SK-N-SH (cell line): Measurements from ENCODE around the gene RNF25. TPM values are rescaled to one million over a fixed set of nuclear protein-coding genes. Genes with fewer than 3 reads are reported as not detected.

Experiments
- CTCF ChIA-PET: fragments of 300-600, 350-600 bp; formaldehyde crosslinking; extraction: SDS; loops from one replicate; lab custom pipeline; 2021; lab: Yijun Ruan, JAX
- POLR2A ChIA-PET: fragments of 350-600 bp; sonication (Branson Sonifier 250); formaldehyde crosslinking; extraction: SDS; loops from one replicate; lab custom pipeline; 2020; ENCODE audit warnings: antibody characterized with exemption, inconsistent platforms; lab: Yijun Ruan, JAX
- DNase-seq: peaks from one replicate; pipeline ENCODE4 v3.0.0; 2012
- H2AFZ ChIP-seq: fragments of 200-600 bp; sonication (generic); 2 replicates; pipeline ENCODE4 v1.8.1; 2016; ENCODE audit warnings: antibody characterized with exemption, mild to moderate bottlenecking, low read depth
- H3F3A ChIP-seq: fragments of 200-600 bp; sonication (generic); replicated peaks from 2 replicates; pipeline ENCODE3; 2016; ENCODE audit warnings: antibody characterized with exemption, mild to moderate bottlenecking; ENCODE audit not compliant: insufficient read depth
- H3K27ac ChIP-seq, 2 experiments: fragments of 200-500 bp in 1 of 2; fragments of 200-600 bp in 1 of 2; sonication (Bioruptor generic) in 1 of 2; sonication (generic), shearing (Covaris generic) in 1 of 2; 2 replicates each; pipeline versions ENCODE4 v1.5.1 to v1.6.1; 2014 to 2016; ENCODE audit warnings: low read depth in 2 of 2, inconsistent platforms in 1 of 2, low read length in 1 of 2, mild to moderate bottlenecking in 1 of 2, mixed read lengths in 1 of 2
- H3K27me3 ChIP-seq: fragments of 200-600 bp; sonication (generic), shearing (Covaris generic); 2 replicates; pipeline ENCODE4 v1.6.1; 2016; ENCODE audit warnings: mixed run types; ENCODE audit not compliant: insufficient read depth
- H3K36me3 ChIP-seq, 2 experiments: fragments of 200-500 bp in 1 of 2; fragments of 200-600 bp in 1 of 2; sonication (Bioruptor generic) in 1 of 2; sonication (generic) in 1 of 2; replicated peaks in 1 of 2; 2 replicates each; pipeline versions ENCODE3 to v1.5.1; 2014 to 2016; ENCODE audit warnings: low read length in 1 of 2, mild to moderate bottlenecking in 1 of 2; ENCODE audit not compliant: insufficient read depth in 2 of 2, control insufficient read depth in 1 of 2
- H3K4me1 ChIP-seq, 2 experiments: fragments of 200-500 bp in 1 of 2; fragments of 200-600 bp in 1 of 2; sonication (Bioruptor generic) in 1 of 2; sonication (generic), shearing (Covaris generic) in 1 of 2; 2 replicates each; pipeline versions ENCODE4 v1.5.1 to v1.6.1; 2014 to 2016; ENCODE audit warnings: low read depth in 1 of 2, low read length in 1 of 2, mixed run types in 1 of 2; ENCODE audit not compliant: insufficient read depth in 2 of 2, control insufficient read depth in 1 of 2
- H3K4me2 ChIP-seq: fragments of 200-600 bp; sonication (generic), shearing (Covaris generic); 2 replicates; pipeline ENCODE4 v1.6.1; 2017; ENCODE audit warnings: mixed run types
- H3K4me3 ChIP-seq, 2 experiments: fragments of 200-500 bp in 1 of 2; fragments of 200-600 bp in 1 of 2; sonication (Bioruptor generic) in 1 of 2; sonication (generic), shearing (Covaris generic) in 1 of 2; 2 replicates each; pipeline versions ENCODE4 v1.5.1 to v1.8.1; 2014 to 2016; ENCODE audit warnings: low read depth in 2 of 2, inconsistent platforms in 1 of 2, low read length in 1 of 2, mild to moderate bottlenecking in 1 of 2, mixed read lengths in 1 of 2, moderate library complexity in 1 of 2
- H3K79me2 ChIP-seq: fragments of 200-600 bp; sonication (generic); 2 replicates; pipeline ENCODE4 v1.8.1; 2017; ENCODE audit warnings: mild to moderate bottlenecking; ENCODE audit not compliant: insufficient read depth
- H3K9ac ChIP-seq: fragments of 200-600 bp; sonication (generic); 2 replicates; pipeline ENCODE4 v1.6.1; 2017; ENCODE audit warnings: mixed run types
- H3K9me2 ChIP-seq: fragments of 200-600 bp; sonication (generic); 2 replicates; pipeline ENCODE4 v1.6.1; 2017; ENCODE audit warnings: mixed run types
- H3K9me3 ChIP-seq: fragments of 200-600 bp; sonication (generic); 2 replicates; pipeline ENCODE4 v1.6.1; 2017; ENCODE audit warnings: mixed run types, mild to moderate bottlenecking, moderate library complexity
- H4K20me1 ChIP-seq: fragments of 200-600 bp; sonication (generic); 2 replicates; pipeline ENCODE4 v1.6.1; 2017; ENCODE audit warnings: mild to moderate bottlenecking, mixed run types; ENCODE audit not compliant: insufficient read depth
- EZH2phosphoT487 ChIP-seq: fragments of 200-600 bp; sonication (generic); IDR thresholded peaks from 2 replicates; pipeline ENCODE4 v1.6.1; 2017; ENCODE audit warnings: low read depth, mixed run types, mild to moderate bottlenecking, antibody characterized with exemption, moderate library complexity, borderline replicate concordance
- FOXM1 ChIP-seq: IDR thresholded peaks from 2 replicates; pipeline ENCODE4 v1.4.0; 2012; ENCODE audit warnings: low read depth, mild to moderate bottlenecking
- GABPA ChIP-seq: IDR thresholded peaks from 2 replicates; pipeline ENCODE4 v1.4.0; 2012; ENCODE audit warnings: low read depth, mild to moderate bottlenecking
- GATA2 ChIP-seq: sonication (generic); formaldehyde crosslinking; IDR thresholded peaks from 2 replicates; pipeline ENCODE4 v1.5.0; 2020; ENCODE audit warnings: mild to moderate bottlenecking, missing genetic modification reagents
- JUND ChIP-seq: IDR thresholded peaks from 2 replicates; pipeline ENCODE4 v1.4.0; 2012
- NFIC ChIP-seq: IDR thresholded peaks from 2 replicates; pipeline ENCODE4 v1.4.0; 2012; ENCODE audit warnings: borderline replicate concordance
- PBX3 ChIP-seq: IDR thresholded peaks from 2 replicates; pipeline ENCODE4; 2012
- RCOR1 ChIP-seq: fragments of 150-350 bp; IDR thresholded peaks from 2 replicates; pipeline ENCODE4 v1.6.1; 2017; ENCODE audit warnings: antibody characterized with exemption, low read length
- RFX5 ChIP-seq: IDR thresholded peaks from 2 replicates; pipeline ENCODE4 v1.6.1; 2012; ENCODE audit warnings: mild to moderate bottlenecking, improper control_type of control experiment, low read length
- SIN3A ChIP-seq: IDR thresholded peaks from 2 replicates; pipeline ENCODE4 v1.6.1; 2012; ENCODE audit warnings: low read depth, mild to moderate bottlenecking, low read length, moderate library complexity, borderline replicate concordance
- WGBS: methylation state at CpG from one replicate; pipeline ENCODE4 v1.1.6; 2017; ENCODE audit warnings: low lambda C conversion rate; 5-methylcytosine and 5-hydroxymethylcytosine counted together
- polyA plus RNA-seq, 3 experiments: library from polyadenylated mRNA; depleted of rRNA; stranded (reverse); fragments of >200 nt; gene quantifications; 2 replicates each; pipeline ENCODE4 v1.2.3, GENCODE V29; 2012
- TF ChIP-seq, protein P1 (sequence below): fragments of 200-600 bp; sonication (generic); IDR thresholded peaks from 2 replicates; pipeline ENCODE4 v1.6.1; 2017; ENCODE audit warnings: antibody characterized with exemption, mild to moderate bottlenecking, moderate library complexity

RNF25 gene
- polyA plus RNA-seq, 1 of the 3 experiments (the other 2 are of a cell fraction) = 72.2 TPM

GRCh38 chr2:218645126-218645525 is 26.7 kb downstream of the RNF25 start:
- POLR2A ChIA-PET = no interaction called here
- CTCF ChIA-PET = interaction anchor here (1.3 kb wide), 1 partner anchor 238 kb away, joined by 4 read pairs; no protein-coding TSS in a partner anchor
- H3K9ac ChIP-seq = no peak overlapping the region

DNA sequence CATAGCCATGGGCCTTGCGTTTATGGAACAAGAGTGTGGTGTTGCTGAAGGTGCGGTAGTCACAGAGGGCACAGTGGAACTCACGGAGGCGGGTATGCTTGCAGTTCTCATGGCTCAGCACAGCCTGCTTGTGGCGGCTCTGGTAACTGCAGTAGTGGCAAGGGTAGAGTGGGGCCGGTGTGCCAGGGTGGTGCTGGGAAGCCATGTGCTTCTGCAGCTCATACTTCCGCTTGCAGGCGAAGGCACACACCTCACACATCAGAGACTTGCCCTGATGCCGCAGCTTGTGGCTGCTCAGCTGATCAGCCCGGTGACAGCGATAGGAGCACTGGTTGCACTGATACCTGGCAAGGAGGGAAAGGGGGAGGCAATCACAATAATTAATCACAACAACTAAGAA is 27.1 kb downstream of the RNF25 start:
- CTCF ChIA-PET = no interaction called here
- H3K9me2 ChIP-seq = no peaks in the 10 kb centered on the region
- H2AFZ ChIP-seq = no peak overlapping the region
- 89% methylated on average over 11 of the region's 11 CpGs for WGBS
- no peaks in the 10 kb centered on the region for H3K9me3 ChIP-seq
- no peaks in the 10 kb centered on the region; a peak in 1 of 4 replicates for H3K4me1 ChIP-seq
- no peaks in the 10 kb centered on the region for H3K27me3 ChIP-seq
- TF ChIP-seq EZH2phosphoT487 = no peak
- TF ChIP-seq, all 33 proteins: peak for 0
- no peak for DNase-seq
- Histone ChIP-seq H3K4me3 (no peak overlapping the region), H3K9ac (no peak overlapping the region), H3K79me2 (peaks cover 4% of the 10 kb centered on the region), H3K27ac (no peak overlapping the region; a peak in 1 of 4 replicates), H3K36me3 (peaks cover 30 to 83% of the 10 kb centered on the region in 2 experiments), H4K20me1 (no peaks in the 10 kb centered on the region), H3K4me2 (no peak overlapping the region), H3F3A (peaks cover 3% of the 10 kb centered on the region)
- POLR2A ChIA-PET = no interaction called here

More at GRCh38 chr2:218645126-218645525, 26.7 kb downstream of the RNF25 start:
- peaks cover 3% of the 10 kb centered on the region for H3F3A ChIP-seq
- H3K4me3 ChIP-seq = no peak overlapping the region
- TF ChIP-seq NFIC = no peak
- no peak for TF ChIP-seq PBX3
- TF ChIP-seq RFX5 = no peak
- TF ChIP-seq, protein P1, sequence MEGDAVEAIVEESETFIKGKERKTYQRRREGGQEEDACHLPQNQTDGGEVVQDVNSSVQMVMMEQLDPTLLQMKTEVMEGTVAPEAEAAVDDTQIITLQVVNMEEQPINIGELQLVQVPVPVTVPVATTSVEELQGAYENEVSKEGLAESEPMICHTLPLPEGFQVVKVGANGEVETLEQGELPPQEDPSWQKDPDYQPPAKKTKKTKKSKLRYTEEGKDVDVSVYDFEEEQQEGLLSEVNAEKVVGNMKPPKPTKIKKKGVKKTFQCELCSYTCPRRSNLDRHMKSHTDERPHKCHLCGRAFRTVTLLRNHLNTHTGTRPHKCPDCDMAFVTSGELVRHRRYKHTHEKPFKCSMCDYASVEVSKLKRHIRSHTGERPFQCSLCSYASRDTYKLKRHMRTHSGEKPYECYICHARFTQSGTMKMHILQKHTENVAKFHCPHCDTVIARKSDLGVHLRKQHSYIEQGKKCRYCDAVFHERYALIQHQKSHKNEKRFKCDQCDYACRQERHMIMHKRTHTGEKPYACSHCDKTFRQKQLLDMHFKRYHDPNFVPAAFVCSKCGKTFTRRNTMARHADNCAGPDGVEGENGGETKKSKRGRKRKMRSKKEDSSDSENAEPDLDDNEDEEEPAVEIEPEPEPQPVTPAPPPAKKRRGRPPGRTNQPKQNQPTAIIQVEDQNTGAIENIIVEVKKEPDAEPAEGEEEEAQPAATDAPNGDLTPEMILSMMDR = no peak
- TF ChIP-seq GATA2 (CRISPR knock-in tag) = no peak
- TF ChIP-seq SIN3A = no peak
- TF ChIP-seq GABPA = no peak
- no peak for TF ChIP-seq FOXM1
- no peak for TF ChIP-seq RCOR1
- no peak for TF ChIP-seq JUND
- TF ChIP-seq, all 33 proteins: peak for 0
- no peak overlapping the region for H2AFZ ChIP-seq
- H4K20me1 ChIP-seq = no peaks in the 10 kb centered on the region
- no peak overlapping the region for H3K27ac ChIP-seq
- no peaks in the 10 kb centered on the region for H3K9me3 ChIP-seq
- no peaks in the 10 kb centered on the region for H3K9me2 ChIP-seq
- H3K4me2 ChIP-seq = no peak overlapping the region
- H3K4me1 ChIP-seq = no peaks in the 10 kb centered on the region; a peak in 1 of 4 replicates
- peaks cover 28 to 85% of the 10 kb centered on the region in 2 experiments for H3K36me3 ChIP-seq
- DNase-seq = no peak
- H3K27me3 ChIP-seq = no peaks in the 10 kb centered on the region
- WGBS = 83% methylated on average over 1 of the region's 1 CpG
- H3K79me2 ChIP-seq = peaks cover 4% of the 10 kb centered on the region
